ENCODE data around the gene LRRC39. TPM values are rescaled to one million over a fixed set of nuclear protein-coding genes. Genes with fewer than 3 reads are reported as not detected.
"Not testable (repeated sequence)": the region's sequence is repeated elsewhere in the genome, so short reads cannot be mapped to it uniquely, and the experiment has no call there.

Gene LRRC39
- total and polyA plus RNA-seq, 5 donors = 54.6 to 155 (median 140) TPM

DNA sequence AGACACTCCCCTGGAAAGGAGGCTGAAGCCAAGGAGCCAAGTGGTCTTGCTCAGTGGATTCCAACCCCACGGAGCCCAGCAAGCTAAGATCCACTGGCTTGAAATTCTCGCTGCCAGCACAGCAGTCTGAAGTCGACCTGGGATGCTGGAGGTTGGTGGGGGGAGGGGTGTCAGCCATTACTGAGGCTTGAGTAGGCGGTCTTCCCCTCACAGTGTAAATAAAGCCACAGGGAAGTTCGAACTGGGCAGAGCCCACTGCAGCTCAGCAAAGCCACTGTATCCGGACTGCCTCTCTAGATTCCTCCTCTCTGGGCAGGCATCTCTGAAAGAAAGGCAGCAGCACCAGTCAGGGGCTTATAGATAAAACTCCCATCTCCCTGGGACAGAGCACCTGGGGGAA lies 22.0 kb upstream of the LRRC39 start:
- intact Hi-C loops (cut with DNase I); H3K9me3 ChIP-seq (ENCODE audit: control insufficient read depth, low read length); ATAC-seq; H3K27me3 ChIP-seq (ENCODE audit: control insufficient read depth, insufficient read depth); H3K4me3 ChIP-seq (ENCODE audit: low read length); DNase-seq; H3K4me1 ChIP-seq (ENCODE audit: control insufficient read depth, insufficient read depth, low read length); H3K27ac ChIP-seq (ENCODE audit: low read length): not testable (repeated sequence)
- 75% methylated on average over 6 of the region's 6 CpGs for WGBS

- Histone ChIP-seq H3K27ac (ENCODE audit: low read length) (no peak overlapping the region), H3K9me3 (ENCODE audit: control insufficient read depth, low read length) (no peaks in the 10 kb centered on the region), H3K4me3 (ENCODE audit: low read length) (no peak overlapping the region), H3K27me3 (ENCODE audit: control insufficient read depth, insufficient read depth) (no peaks in the 10 kb centered on the region), H3K4me1 (ENCODE audit: control insufficient read depth, insufficient read depth, low read length) (no peaks in the 10 kb centered on the region)
- intact Hi-C loops (cut with DNase I) = no loop called here
- DNase-seq (no peak), ATAC-seq (no peak)
- WGBS = 91% methylated on average over 1 of the region's 1 CpG
Observed at GRCh38 chr1:100198596-100198995, 20.5 kb upstream of the LRRC39 start.

DNA sequence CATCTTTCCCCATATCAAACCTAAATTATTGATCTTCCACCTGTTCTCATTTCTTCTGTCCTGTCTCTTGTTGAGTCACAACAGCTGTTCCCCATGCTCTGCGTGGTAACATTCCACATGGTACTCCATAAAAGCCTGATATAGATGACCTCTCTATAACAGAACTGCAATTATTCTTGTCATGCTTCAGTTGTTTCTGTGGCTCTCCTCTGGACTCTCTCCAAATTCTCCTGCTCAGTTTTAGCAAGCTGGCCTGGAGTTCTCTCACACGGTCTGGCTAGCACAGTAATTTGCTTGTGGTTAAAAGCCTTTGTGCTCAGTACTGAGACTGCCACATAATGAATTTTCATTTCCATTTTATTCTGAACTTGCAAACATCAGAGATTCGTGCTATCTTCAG lies 10.6 kb upstream of the LRRC39 start:
- no peak overlapping the region for H3K4me3 ChIP-seq (ENCODE audit: low read length)
- no peaks in the 10 kb centered on the region for H3K9me3 ChIP-seq (ENCODE audit: control insufficient read depth, low read length)
- WGBS = 27% methylated on average over 3 of the region's 3 CpGs

GRCh38 chr1:100187912-100188311 lies 9.9 kb upstream of the LRRC39 start:
- Histone ChIP-seq H3K4me3 (ENCODE audit: low read length) (no peak overlapping the region), H3K27me3 (ENCODE audit: control insufficient read depth, insufficient read depth) (no peaks in the 10 kb centered on the region), H3K9me3 (ENCODE audit: control insufficient read depth, low read length) (no peaks in the 10 kb centered on the region), H3K27ac (ENCODE audit: low read length) (no peak overlapping the region), H3K4me1 (ENCODE audit: control insufficient read depth, insufficient read depth, low read length) (no peaks in the 10 kb centered on the region)
- intact Hi-C loops (cut with DNase I) = no loop called here
- peak; percentile 63 to 82 (median 68) for DNase-seq
- 46% methylated on average over 3 of the region's 3 CpGs for WGBS
- ATAC-seq = peak; percentile 84 to 87

More for the DNA sequence above, 10.6 kb upstream of the LRRC39 start:
- intact Hi-C loops (cut with DNase I) = no loop called here
- Histone ChIP-seq H3K27me3 (ENCODE audit: control insufficient read depth, insufficient read depth) (no peaks in the 10 kb centered on the region), H3K27ac (ENCODE audit: low read length) (peak overlapping the region; percentile 88), H3K4me1 (ENCODE audit: control insufficient read depth, insufficient read depth, low read length) (no peaks in the 10 kb centered on the region)
- no peak for DNase-seq
- peak; percentile 72 to 83 for ATAC-seq

GRCh38 chr1:100184536-100184935 lies 6.5 kb upstream of the LRRC39 start:
- intact Hi-C loops (cut with DNase I) = no loop called here
- no peaks in the 10 kb centered on the region for H3K4me1 ChIP-seq (ENCODE audit: control insufficient read depth, insufficient read depth, low read length)
- WGBS = 31% methylated on average over 1 of the region's 1 CpG
- DNase-seq (no peak), ATAC-seq (no peak)
- H3K27ac ChIP-seq (ENCODE audit: low read length) = no peak overlapping the region
- no peak overlapping the region for H3K4me3 ChIP-seq (ENCODE audit: low read length)
- H3K27me3 ChIP-seq (ENCODE audit: control insufficient read depth, insufficient read depth) = no peaks in the 10 kb centered on the region
- H3K9me3 ChIP-seq (ENCODE audit: control insufficient read depth, low read length) = no peaks in the 10 kb centered on the region

DNA sequence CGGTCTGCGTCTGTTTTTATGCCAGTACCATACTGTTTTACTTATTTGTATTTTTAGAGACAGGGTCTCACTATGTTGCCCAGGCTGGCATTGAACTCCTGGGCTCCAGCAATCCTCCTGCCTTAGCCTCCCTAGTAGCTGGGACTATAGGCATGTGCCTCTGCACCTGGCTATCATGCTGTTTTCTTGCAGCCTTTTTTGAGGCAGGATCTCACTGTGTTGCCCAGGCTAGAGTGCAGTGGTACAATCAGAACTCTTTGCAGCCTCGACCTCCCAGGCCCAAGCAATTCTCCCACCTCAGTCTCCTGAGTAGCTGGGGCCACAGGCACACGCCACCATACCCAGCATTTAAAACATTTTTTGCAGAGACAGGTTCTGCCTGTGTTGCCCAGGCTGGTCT lies 5.3 kb upstream of the LRRC39 start:
- Histone ChIP-seq H3K27ac (ENCODE audit: low read length) (no peak overlapping the region), H3K4me3 (ENCODE audit: low read length) (no peak overlapping the region), H3K9me3 (ENCODE audit: control insufficient read depth, low read length) (no peaks in the 10 kb centered on the region), H3K4me1 (ENCODE audit: control insufficient read depth, insufficient read depth, low read length) (peaks cover 2% of the 10 kb centered on the region), H3K27me3 (ENCODE audit: control insufficient read depth, insufficient read depth) (no peaks in the 10 kb centered on the region)
- intact Hi-C loops (cut with DNase I) = no loop called here
- WGBS = 96% methylated on average over 4 of the region's 4 CpGs
- DNase-seq (no peak), ATAC-seq (no peak)

- DNase-seq = no peak
- Histone ChIP-seq H3K27ac (ENCODE audit: low read length) (no peak overlapping the region), H3K27me3 (ENCODE audit: control insufficient read depth, insufficient read depth) (no peaks in the 10 kb centered on the region), H3K4me1 (ENCODE audit: control insufficient read depth, insufficient read depth, low read length) (peaks cover 2% of the 10 kb centered on the region), H3K4me3 (ENCODE audit: low read length) (peak overlapping the region; percentile 70), H3K9me3 (ENCODE audit: control insufficient read depth, low read length) (no peaks in the 10 kb centered on the region)
- intact Hi-C loops (cut with DNase I) = no loop called here
- WGBS = 69% methylated on average over 4 of the region's 4 CpGs
- no peak for ATAC-seq
Observed at GRCh38 chr1:100177295-100178041, 588 bp downstream of the LRRC39 start.

GRCh38 chr1:100168051-100168450 lies 10.0 kb downstream of the LRRC39 start:
- intact Hi-C loops (cut with DNase I) = no loop called here
- Histone ChIP-seq H3K27me3 (ENCODE audit: control insufficient read depth, insufficient read depth) (no peaks in the 10 kb centered on the region), H3K4me3 (ENCODE audit: low read length) (no peak overlapping the region), H3K4me1 (ENCODE audit: control insufficient read depth, insufficient read depth, low read length) (no peaks in the 10 kb centered on the region), H3K27ac (ENCODE audit: low read length) (no peak overlapping the region), H3K9me3 (ENCODE audit: control insufficient read depth, low read length) (no peaks in the 10 kb centered on the region)
- ATAC-seq (no peak), DNase-seq (no peak)
- WGBS = over 99% methylated on average over 2 of the region's 2 CpGs

DNA sequence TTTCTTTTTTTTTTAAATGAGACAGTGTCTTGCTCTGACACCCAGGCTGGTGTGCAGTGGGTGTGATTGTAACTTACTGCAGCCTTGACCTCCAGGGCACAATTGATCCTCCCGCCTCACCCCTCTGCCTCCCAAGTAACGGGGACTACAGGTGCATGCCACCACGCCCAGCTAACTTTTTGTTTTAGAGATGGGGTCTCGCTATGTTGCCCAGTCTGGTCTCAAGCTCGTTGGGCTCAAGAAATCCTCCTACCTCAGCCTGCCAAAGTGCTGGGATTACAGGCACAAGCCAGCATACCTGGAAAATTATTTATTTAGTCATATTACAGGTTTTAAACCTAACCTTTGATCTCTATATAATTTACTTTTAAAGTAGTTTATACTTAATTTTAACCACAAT lies 13.4 kb downstream of the LRRC39 start:
- no peak overlapping the region for H3K27ac ChIP-seq (ENCODE audit: low read length)

DNA sequence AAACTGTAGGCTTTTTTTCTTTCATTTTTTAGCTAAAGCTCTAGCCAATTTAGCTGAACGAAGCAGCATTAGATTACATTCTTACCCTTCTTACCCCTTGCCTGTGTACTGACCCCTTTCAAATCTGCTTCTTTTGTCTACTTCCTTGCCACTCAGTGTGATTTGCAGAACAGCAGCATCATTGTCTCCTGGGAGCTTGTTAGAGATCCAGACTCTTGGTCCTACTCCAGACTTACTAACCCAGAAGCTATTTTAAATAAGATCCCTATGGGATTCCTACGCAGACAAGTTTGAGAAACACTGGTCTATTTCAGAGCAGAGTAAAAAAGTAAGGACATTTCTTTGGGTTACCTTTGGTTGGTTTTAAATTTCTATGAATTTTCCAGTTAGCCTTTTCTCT lies 13.8 kb downstream of the LRRC39 start:
- WGBS = 41% methylated on average over 2 of the region's 2 CpGs
- Histone ChIP-seq H3K9me3 (ENCODE audit: control insufficient read depth, low read length) (no peaks in the 10 kb centered on the region), H3K27me3 (ENCODE audit: control insufficient read depth, insufficient read depth) (no peaks in the 10 kb centered on the region), H3K4me3 (ENCODE audit: low read length) (no peak overlapping the region), H3K27ac (ENCODE audit: low read length) (no peak overlapping the region), H3K4me1 (ENCODE audit: control insufficient read depth, insufficient read depth, low read length) (no peaks in the 10 kb centered on the region)
- DNase-seq (no peak), ATAC-seq (peak; percentile 33 to 42)
- intact Hi-C loops (cut with DNase I) = no loop called here

More for the DNA sequence above, 13.4 kb downstream of the LRRC39 start:
- H3K27me3 ChIP-seq (ENCODE audit: control insufficient read depth, insufficient read depth) = no peaks in the 10 kb centered on the region
- 88% methylated on average over 5 of the region's 5 CpGs for WGBS
- ATAC-seq (no peak), DNase-seq (no peak)
- no peak overlapping the region for H3K4me3 ChIP-seq (ENCODE audit: low read length)
- H3K9me3 ChIP-seq (ENCODE audit: control insufficient read depth, low read length) = no peaks in the 10 kb centered on the region
- no peaks in the 10 kb centered on the region for H3K4me1 ChIP-seq (ENCODE audit: control insufficient read depth, insufficient read depth, low read length)
- intact Hi-C loops (cut with DNase I) = no loop called here

DNA sequence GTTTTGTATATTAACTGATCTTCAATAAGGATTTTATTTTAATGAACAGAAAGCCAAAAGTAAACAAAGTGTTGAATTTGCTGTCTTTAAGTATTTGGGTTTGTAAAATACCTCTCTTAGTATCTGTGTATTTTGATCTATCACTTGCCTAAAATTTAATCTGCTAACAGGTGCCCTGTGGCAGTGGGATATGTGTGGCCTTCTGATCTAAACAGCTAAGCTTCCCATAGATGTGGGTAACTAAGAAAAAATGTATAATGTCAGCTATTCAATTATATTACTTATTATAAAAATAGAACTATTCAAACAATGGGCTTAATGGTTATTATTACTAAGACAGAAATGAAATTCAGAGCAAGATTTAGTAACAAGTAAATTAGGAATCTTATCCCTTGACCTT lies 15.2 kb downstream of the LRRC39 start:
- Histone ChIP-seq H3K4me1 (ENCODE audit: control insufficient read depth, insufficient read depth, low read length) (no peaks in the 10 kb centered on the region), H3K27me3 (ENCODE audit: control insufficient read depth, insufficient read depth) (no peaks in the 10 kb centered on the region), H3K4me3 (ENCODE audit: low read length) (no peak overlapping the region), H3K27ac (ENCODE audit: low read length) (no peak overlapping the region), H3K9me3 (ENCODE audit: control insufficient read depth, low read length) (no peaks in the 10 kb centered on the region)
- intact Hi-C loops (cut with DNase I) = no loop called here
- ATAC-seq (no peak), DNase-seq (no peak)

GRCh38 chr1:100152271-100152670 lies 25.8 kb downstream of the LRRC39 start:
- intact Hi-C loops (cut with DNase I) = loop anchor here in 1 of 4 donors (10.0 kb wide), 1 partner anchor 267 kb away; no protein-coding TSS in a partner anchor

More at GRCh38 chr1:100152271-100152670, 25.8 kb downstream of the LRRC39 start:
- no peak overlapping the region for H3K4me3 ChIP-seq (ENCODE audit: low read length)
- 73% methylated on average over 4 of the region's 4 CpGs for WGBS
- DNase-seq = no peak
- H3K9me3 ChIP-seq (ENCODE audit: control insufficient read depth, low read length) = no peaks in the 10 kb centered on the region
- no peak for ATAC-seq
- H3K27me3 ChIP-seq (ENCODE audit: control insufficient read depth, insufficient read depth) = no peaks in the 10 kb centered on the region
- H3K27ac ChIP-seq (ENCODE audit: low read length) = no peak overlapping the region
- H3K4me1 ChIP-seq (ENCODE audit: control insufficient read depth, insufficient read depth, low read length) = no peaks in the 10 kb centered on the region

All from right cardiac atrium (tissue), 5 donors.